HL-60 (cell line): ENCODE results near the gene SLC38A10.

Experiments
- DNase-seq, 2 experiments: peaks; one replicate each; pipeline ENCODE4 v3.0.0-alpha.2; 2010 to 2020; ENCODE audit warnings: low read depth in 1 of 2, low spot score in 1 of 2
- H3K27ac ChIP-seq: fragments of 250-450 bp; sonication (Bioruptor Pico); replicated peaks from 2 replicates; pipeline ENCODE4 v1.5.1; 2020; ENCODE audit warnings: mild to moderate bottlenecking, moderate library complexity
- H3K27me3 ChIP-seq: fragments of 250-450 bp; sonication (Bioruptor Pico); 2 replicates; pipeline ENCODE4 v1.5.1; 2021; ENCODE audit warnings: mild to moderate bottlenecking, moderate library complexity; ENCODE audit not compliant: insufficient read depth, poor library complexity, severe bottlenecking
- H3K4me3 ChIP-seq: replicated peaks from 2 replicates; pipeline ENCODE4 v1.5.1; 2011; ENCODE audit warnings: mild to moderate bottlenecking, control low read depth, low read length; ENCODE audit not compliant: insufficient read depth
- GABPA ChIP-seq: IDR thresholded peaks from 2 replicates; pipeline ENCODE4 v1.6.1; 2012; ENCODE audit warnings: low read depth
- POLR2AphosphoS5 ChIP-seq: IDR thresholded peaks from 2 replicates; pipeline ENCODE4 v1.6.1; 2012; ENCODE audit warnings: low read depth
- SPI1 ChIP-seq: IDR thresholded peaks from 2 replicates; pipeline ENCODE4 v1.6.1; 2012; ENCODE audit warnings: low read depth, mild to moderate bottlenecking, borderline replicate concordance
- TF ChIP-seq, protein P1 (sequence below): IDR thresholded peaks from 2 replicates; pipeline ENCODE4 v1.6.1; 2012; ENCODE audit warnings: low read depth; ENCODE audit not compliant: insufficient replicate concordance
- TF ChIP-seq, protein P2 (sequence below): IDR thresholded peaks from one replicate; pipeline ENCODE4 v1.5.1; 2011; ENCODE audit warnings: low read length, control low read depth, inconsistent platforms; ENCODE audit not compliant: insufficient read depth

The SLC38A10 gene

DNA sequence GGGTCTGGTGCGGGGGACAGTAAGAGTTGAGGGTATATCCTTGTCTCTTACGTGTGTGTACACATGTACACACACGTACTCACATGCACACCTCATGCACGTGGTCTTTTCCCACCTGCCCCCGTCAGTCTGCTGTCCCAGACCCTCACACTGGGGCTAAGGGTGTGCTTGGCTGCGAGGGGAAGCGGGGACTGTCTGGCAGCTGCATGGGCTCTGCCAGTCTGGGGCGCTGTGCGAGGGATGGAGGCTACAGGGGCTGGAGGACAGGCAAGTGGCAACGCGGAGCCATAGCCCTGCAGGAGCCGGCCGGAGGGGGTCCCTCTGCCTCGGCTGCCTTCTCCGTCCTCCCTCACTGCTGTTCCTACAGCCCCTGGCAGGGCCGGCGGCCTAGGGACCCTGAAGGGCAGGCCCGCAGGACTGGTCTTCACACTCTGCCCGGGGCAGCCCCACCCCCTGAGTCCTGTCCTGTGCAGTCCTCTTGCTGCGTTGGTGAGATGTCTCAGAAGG is 20.8 kb upstream of the SLC38A10 start:
- TF ChIP-seq POLR2AphosphoS5 (no peak), GABPA (no peak), SPI1 (no peak)
- TF ChIP-seq, protein P1, sequence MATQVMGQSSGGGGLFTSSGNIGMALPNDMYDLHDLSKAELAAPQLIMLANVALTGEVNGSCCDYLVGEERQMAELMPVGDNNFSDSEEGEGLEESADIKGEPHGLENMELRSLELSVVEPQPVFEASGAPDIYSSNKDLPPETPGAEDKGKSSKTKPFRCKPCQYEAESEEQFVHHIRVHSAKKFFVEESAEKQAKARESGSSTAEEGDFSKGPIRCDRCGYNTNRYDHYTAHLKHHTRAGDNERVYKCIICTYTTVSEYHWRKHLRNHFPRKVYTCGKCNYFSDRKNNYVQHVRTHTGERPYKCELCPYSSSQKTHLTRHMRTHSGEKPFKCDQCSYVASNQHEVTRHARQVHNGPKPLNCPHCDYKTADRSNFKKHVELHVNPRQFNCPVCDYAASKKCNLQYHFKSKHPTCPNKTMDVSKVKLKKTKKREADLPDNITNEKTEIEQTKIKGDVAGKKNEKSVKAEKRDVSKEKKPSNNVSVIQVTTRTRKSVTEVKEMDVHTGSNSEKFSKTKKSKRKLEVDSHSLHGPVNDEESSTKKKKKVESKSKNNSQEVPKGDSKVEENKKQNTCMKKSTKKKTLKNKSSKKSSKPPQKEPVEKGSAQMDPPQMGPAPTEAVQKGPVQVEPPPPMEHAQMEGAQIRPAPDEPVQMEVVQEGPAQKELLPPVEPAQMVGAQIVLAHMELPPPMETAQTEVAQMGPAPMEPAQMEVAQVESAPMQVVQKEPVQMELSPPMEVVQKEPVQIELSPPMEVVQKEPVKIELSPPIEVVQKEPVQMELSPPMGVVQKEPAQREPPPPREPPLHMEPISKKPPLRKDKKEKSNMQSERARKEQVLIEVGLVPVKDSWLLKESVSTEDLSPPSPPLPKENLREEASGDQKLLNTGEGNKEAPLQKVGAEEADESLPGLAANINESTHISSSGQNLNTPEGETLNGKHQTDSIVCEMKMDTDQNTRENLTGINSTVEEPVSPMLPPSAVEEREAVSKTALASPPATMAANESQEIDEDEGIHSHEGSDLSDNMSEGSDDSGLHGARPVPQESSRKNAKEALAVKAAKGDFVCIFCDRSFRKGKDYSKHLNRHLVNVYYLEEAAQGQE, result no peak
- TF ChIP-seq, protein P2, sequence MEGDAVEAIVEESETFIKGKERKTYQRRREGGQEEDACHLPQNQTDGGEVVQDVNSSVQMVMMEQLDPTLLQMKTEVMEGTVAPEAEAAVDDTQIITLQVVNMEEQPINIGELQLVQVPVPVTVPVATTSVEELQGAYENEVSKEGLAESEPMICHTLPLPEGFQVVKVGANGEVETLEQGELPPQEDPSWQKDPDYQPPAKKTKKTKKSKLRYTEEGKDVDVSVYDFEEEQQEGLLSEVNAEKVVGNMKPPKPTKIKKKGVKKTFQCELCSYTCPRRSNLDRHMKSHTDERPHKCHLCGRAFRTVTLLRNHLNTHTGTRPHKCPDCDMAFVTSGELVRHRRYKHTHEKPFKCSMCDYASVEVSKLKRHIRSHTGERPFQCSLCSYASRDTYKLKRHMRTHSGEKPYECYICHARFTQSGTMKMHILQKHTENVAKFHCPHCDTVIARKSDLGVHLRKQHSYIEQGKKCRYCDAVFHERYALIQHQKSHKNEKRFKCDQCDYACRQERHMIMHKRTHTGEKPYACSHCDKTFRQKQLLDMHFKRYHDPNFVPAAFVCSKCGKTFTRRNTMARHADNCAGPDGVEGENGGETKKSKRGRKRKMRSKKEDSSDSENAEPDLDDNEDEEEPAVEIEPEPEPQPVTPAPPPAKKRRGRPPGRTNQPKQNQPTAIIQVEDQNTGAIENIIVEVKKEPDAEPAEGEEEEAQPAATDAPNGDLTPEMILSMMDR, result no peak
- Histone ChIP-seq H3K4me3 (no peak overlapping the region), H3K27me3 (no peaks in the 10 kb centered on the region), H3K27ac (no peak overlapping the region)
- no peak for DNase-seq

DNA sequence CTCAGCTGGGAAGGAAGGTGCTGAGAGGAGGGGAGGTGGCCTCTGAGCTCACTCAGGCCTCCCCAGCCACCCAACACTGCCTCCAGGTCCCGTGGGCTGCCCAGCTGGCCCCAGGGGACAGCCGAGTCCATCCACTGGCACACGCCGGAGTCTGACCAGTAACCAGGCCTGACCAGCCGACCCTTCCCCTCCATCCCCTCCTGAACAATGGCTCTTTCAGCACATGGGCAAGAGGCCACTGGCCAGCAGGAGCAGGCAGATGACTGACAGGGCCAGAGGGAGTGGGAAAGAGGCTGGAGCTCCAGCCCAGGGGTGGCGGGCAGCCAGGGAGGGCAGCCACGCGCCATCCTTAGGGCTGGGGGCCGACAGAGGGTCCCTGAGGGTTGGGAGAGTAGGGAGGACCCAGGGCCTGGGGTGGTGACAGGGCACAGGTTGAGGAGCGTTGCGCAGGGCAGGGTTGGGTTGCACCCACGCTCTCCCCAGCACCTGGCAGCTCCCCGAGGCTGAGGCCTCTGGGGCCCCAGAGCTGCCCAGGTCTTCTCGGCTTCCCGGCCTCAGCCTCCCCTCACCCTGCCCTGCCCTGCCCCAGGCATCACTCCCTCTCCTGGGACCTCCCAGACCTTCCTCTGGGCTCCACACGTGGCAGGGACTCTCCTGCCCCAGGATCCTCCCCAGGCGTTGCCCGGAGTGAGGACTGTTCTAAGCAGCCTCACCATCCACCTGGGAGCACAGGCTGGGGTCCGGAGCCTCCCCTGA is 20.2 kb upstream of the SLC38A10 start:
- TF ChIP-seq, protein P1, result no peak
- TF ChIP-seq, protein P2, result no peak
- TF ChIP-seq GABPA (no peak), POLR2AphosphoS5 (no peak), SPI1 (no peak)
- Histone ChIP-seq H3K27me3 (no peaks in the 10 kb centered on the region), H3K27ac (no peak overlapping the region), H3K4me3 (no peak overlapping the region)
- DNase-seq, result no peak

DNA sequence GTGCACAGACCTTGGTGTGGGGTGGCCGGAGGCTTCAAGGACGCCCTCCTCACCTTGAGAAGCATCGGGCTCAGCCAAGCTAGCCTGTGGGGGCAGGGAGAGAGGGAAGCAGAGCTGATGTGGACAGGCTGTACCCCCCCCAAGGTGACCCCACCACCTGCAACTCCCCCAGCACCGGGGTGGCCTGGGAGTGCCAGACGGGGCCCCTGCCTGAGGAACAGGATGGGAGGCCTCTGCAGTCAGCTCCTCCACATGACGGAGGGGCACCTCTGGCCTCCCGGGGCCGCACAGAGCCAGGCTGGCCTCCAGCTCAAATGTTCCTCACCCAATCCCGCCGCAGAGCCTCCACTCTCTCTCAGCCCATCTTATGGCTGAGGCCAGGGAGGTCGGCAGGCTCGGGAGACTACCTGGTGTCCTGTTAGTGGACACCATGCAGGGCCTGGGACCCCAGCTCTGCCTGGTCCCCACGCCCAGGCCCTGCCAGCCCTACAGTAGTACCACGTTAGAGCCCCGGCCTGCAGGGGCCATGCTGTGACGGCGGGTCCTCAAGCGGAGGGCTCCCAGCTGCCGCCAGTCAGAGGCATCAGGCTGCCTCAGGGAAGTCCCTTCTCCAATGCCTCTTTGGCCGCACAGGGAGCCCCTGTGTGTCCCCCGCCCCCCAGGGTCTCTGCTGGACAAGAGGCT is 19.4 kb upstream of the SLC38A10 start:
- Histone ChIP-seq H3K27me3 (no peaks in the 10 kb centered on the region), H3K4me3 (no peak overlapping the region), H3K27ac (no peak overlapping the region)
- TF ChIP-seq, protein P1, result no peak
- TF ChIP-seq GABPA (no peak), SPI1 (no peak), POLR2AphosphoS5 (no peak)
- TF ChIP-seq, protein P2, result no peak
- no peak for DNase-seq
